ENCODE data around the gene NUDT21. TPM values are rescaled to one million over a fixed set of nuclear protein-coding genes. Genes with fewer than 3 reads are reported as not detected.

NUDT21 gene
- total RNA-seq, 1 experiment from 2014 or later = 97.6 TPM

- ATAC-seq (no peak), DNase-seq (ENCODE audit: low read depth, low spot score) (no peak)
- H3K36me3 ChIP-seq (ENCODE audit: control insufficient read depth, insufficient read depth, low read length) = peaks cover 18% of the 10 kb centered on the region
- intact Hi-C loops (cut with micrococcal nuclease; ENCODE audit: unreplicated experiment) (no loop called here), in situ Hi-C loops (cut with HindIII; ENCODE audit: low pct_unique_long_range_greater_than_20kb, low sequenced_read_pairs) (no loop called here)
- BruUV-seq (replicated peaks) = no TSS peak
- no peaks in the 10 kb centered on the region for H3K4me1 ChIP-seq (ENCODE audit: control insufficient read depth, insufficient read depth, low read length)
- no peak overlapping the region for H3K4me3 ChIP-seq (ENCODE audit: low read depth in 2 of 2, low read length in 2 of 2)
- no peaks in the 10 kb centered on the region for H3K9me3 ChIP-seq (ENCODE audit: control insufficient read depth, insufficient read depth, low read depth, low read length)
- TF ChIP-seq CTCF (IDR thresholded peaks at IDR 0.05) (no peak), TCF7L2 (IDR thresholded peaks at IDR 0.05; ENCODE audit: low read depth, low read length) (no peak), POLR2AphosphoS5 (IDR thresholded peaks at IDR 0.05; ENCODE audit: low read depth, low read length) (no peak), REST (IDR thresholded peaks at IDR 0.05; ENCODE audit: insufficient read depth in 1 of 2, low read depth in 2 of 2, low read length in 1 of 2) (no peak)
- ChIA-PET CTCF (no interaction called here), POLR2A (interaction anchor here (0.6 kb wide), 1 partner anchor 296 kb away, joined by 4 read pairs; no protein-coding TSS in a partner anchor)
- H3K27me3 ChIP-seq (ENCODE audit: control insufficient read depth, insufficient read depth, low read length) = no peaks in the 10 kb centered on the region
- no peak overlapping the region for H3K27ac ChIP-seq (ENCODE audit: low read length)
These were observed 45.0 kb downstream of the NUDT21 start for GRCh38 chr16:56405977-56406672.

- Histone ChIP-seq H3K9me3 (ENCODE audit: control insufficient read depth, insufficient read depth, low read depth, low read length) (no peaks in the 10 kb centered on the region), H3K27me3 (ENCODE audit: control insufficient read depth, insufficient read depth, low read length) (no peaks in the 10 kb centered on the region), H3K27ac (ENCODE audit: low read length) (no peak overlapping the region), H3K4me1 (ENCODE audit: control insufficient read depth, insufficient read depth, low read length) (no peaks in the 10 kb centered on the region), H3K4me3 (ENCODE audit: low read depth in 2 of 2, low read length in 2 of 2) (no peak overlapping the region), H3K36me3 (ENCODE audit: control insufficient read depth, insufficient read depth, low read length) (peaks cover 18% of the 10 kb centered on the region)
- in situ Hi-C loops (cut with HindIII; ENCODE audit: low pct_unique_long_range_greater_than_20kb, low sequenced_read_pairs) = no loop called here
- ChIA-PET CTCF (no interaction called here), POLR2A (no interaction called here)
- BruUV-seq (replicated peaks) = no TSS peak
- no peak for DNase-seq (ENCODE audit: low read depth, low spot score)
- intact Hi-C loops (cut with micrococcal nuclease; ENCODE audit: unreplicated experiment) = no loop called here
- ATAC-seq = peak; percentile 85
- TF ChIP-seq CTCF (IDR thresholded peaks at IDR 0.05) (peak; percentile 38), TCF7L2 (IDR thresholded peaks at IDR 0.05; ENCODE audit: low read depth, low read length) (no peak)
These were observed 49.6 kb downstream of the NUDT21 start for GRCh38 chr16:56401482-56401881.
